Right cardiac atrium (tissue), 5 donors: Measurements from ENCODE around the gene PITPNC1. TPM values are rescaled to one million over a fixed set of nuclear protein-coding genes. Genes with fewer than 3 reads are reported as not detected.
"Not testable (repeated sequence)": the region's sequence is repeated elsewhere in the genome, so short reads cannot be mapped to it uniquely, and the experiment has no call there.

Experiments used
- ATAC-seq, 2 donors: fragments of 200-7000 bp; cut with Tn5 transposase; one replicate each; pipeline versions ENCODE4 v1.8.0 to v1.9.1; 2020; ENCODE audit warnings: moderate library complexity in 2 of 2, mild to moderate bottlenecking in 1 of 2
- DNase-seq, 3 donors: peaks; one replicate each; pipeline ENCODE4 v3.0.0-alpha.2; 2020
- H3K27ac ChIP-seq: one replicate; pipeline ENCODE4 v1.5.1; 2013; ENCODE audit warnings: mild to moderate bottlenecking, low read length, control low read depth, moderate library complexity
- H3K27me3 ChIP-seq: one replicate; pipeline ENCODE4 v1.6.1; 2013; ENCODE audit not compliant: control insufficient read depth, insufficient read depth
- H3K4me1 ChIP-seq: one replicate; pipeline ENCODE4 v1.6.1; 2013; ENCODE audit warnings: low read length; ENCODE audit not compliant: control insufficient read depth, insufficient read depth
- H3K4me3 ChIP-seq: one replicate; pipeline ENCODE4 v1.5.1; 2013; ENCODE audit warnings: low read length, control low read depth
- H3K9me3 ChIP-seq: one replicate; pipeline ENCODE4 v1.6.1; 2013; ENCODE audit warnings: low read length; ENCODE audit not compliant: control insufficient read depth
- WGBS: extraction: QIAGEN DNeasy Blood & Tissue Kit; methylation state at CpG from one replicate; pipeline ENCODE4 v1.1.7; 2013; 5-methylcytosine and 5-hydroxymethylcytosine counted together
- intact Hi-C, 4 donors: fragments of 100-400 bp; cut with DNase I; formaldehyde crosslinking; loops; one replicate each; pipeline versions ENCODE4 v1.11.0 to v1.14.0; 2022 to 2023
- polyA plus RNA-seq: library from polyadenylated mRNA; stranded (reverse); fragments of 200-250 nt; gene quantifications from one replicate; pipeline ENCODE4 v1.2.3, GENCODE V29; 2013
- total RNA-seq, 4 donors: library from RNA; stranded (reverse); fragmentation: NEBNext Ultra II Directional; extraction: Animal tissue kit (Norgen Biotek cat#: 25700); gene quantifications; one replicate each; pipeline ENCODE4 v1.2.1, GENCODE V29; 2021
- donor health status: healthy with polysubstance abuse.
- donor health status: DM: no; HTN: yes; CAD: no.
- donor health status: DM: no; HTN: no; CAD: no.
- donor health status: DM: no; HTN: yes; CAD: no; lungs with severe emphysema.
- donor health status: DM: yes; HTN: yes; CAD: no.

The PITPNC1 gene
- total and polyA plus RNA-seq, 5 donors: 8.6 to 29.7 (median 24.1) TPM

DNA sequence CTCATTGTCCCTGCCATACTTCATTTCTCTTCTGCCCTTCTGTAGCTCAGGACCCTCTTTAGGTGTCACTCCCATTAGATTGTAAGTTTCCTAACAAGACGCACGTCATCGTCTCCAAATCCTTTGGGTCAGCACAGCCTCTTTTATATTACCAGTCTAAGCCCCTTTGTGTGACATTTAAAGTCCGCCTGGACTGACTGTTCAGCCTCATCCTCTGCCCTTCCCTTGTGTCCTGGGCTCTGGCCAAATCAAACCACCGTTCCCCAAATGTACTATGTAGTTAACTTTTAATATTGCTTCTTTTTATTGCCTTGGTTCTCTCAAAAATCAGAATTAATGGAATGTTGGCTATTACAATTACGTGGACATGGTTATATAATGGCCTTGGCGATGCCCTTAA is 38.2 kb downstream of the PITPNC1 start:
- no peaks in the 10 kb centered on the region for H3K9me3 ChIP-seq
- no peak for DNase-seq
- no peak overlapping the region for H3K4me3 ChIP-seq
- ATAC-seq: peak; percentile 24 to 70
- 71% methylated on average over 7 of the region's 7 CpGs for WGBS
- H3K27me3 ChIP-seq: no peaks in the 10 kb centered on the region
- intact Hi-C loops: no loop called here
- no peak overlapping the region for H3K27ac ChIP-seq
- peaks cover 4% of the 10 kb centered on the region for H3K4me1 ChIP-seq

DNA sequence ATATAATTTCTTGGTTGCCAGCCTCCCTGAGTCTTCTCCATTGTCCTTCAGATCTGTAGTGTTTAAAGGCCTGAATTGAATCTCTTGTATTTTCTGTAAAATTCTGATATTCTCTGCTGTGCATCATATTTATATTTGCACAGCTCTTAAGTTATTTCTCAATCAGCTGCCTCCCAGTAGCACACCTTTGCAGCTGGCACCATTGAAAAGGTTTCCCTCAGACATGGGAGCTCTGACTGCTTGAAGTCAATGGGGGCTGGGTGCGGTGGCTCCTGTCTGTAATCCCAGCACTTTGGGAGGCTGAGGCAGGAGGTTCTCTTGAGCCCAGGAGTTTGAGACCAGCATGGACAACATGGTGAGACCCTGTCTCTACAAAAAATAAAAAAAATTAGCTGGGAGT is 40.4 kb downstream of the PITPNC1 start:
- DNase-seq (no peak), ATAC-seq (no peak)
- intact Hi-C loops: no loop called here
- Histone ChIP-seq H3K4me1 (peaks cover 7% of the 10 kb centered on the region), H3K27ac (no peak overlapping the region), H3K4me3 (no peak overlapping the region), H3K27me3 (no peaks in the 10 kb centered on the region), H3K9me3 (no peaks in the 10 kb centered on the region)
- 98% methylated on average over 1 of the region's 1 CpG for WGBS

DNA sequence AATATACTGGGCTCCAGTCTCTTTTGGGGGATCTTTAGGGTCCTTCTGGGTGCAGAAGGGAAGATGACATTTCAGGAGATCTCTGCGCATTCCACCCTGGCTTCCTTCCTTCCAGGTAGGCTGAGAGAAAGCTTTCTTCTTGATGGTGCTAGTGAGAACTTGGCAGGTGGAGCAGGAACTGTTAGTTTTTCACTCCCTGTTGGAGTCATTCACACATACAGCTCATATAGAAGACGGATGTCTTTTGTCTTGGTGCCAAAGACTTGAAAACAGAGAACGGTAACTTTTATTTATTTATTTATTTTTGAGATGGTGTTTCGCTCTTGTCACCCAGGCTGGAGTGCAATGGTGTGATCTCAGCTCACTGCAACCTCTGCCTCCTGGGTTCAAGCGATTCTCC is 43.9 kb downstream of the PITPNC1 start:
- 77% methylated on average over 5 of the region's 5 CpGs for WGBS
- Histone ChIP-seq H3K27ac (peak overlapping the region; percentile 52), H3K27me3 (no peaks in the 10 kb centered on the region), H3K4me3 (no peak overlapping the region), H3K9me3 (no peaks in the 10 kb centered on the region), H3K4me1 (peaks cover 7% of the 10 kb centered on the region)
- ATAC-seq (no peak), DNase-seq (no peak)
- intact Hi-C loops: no loop called here

DNA sequence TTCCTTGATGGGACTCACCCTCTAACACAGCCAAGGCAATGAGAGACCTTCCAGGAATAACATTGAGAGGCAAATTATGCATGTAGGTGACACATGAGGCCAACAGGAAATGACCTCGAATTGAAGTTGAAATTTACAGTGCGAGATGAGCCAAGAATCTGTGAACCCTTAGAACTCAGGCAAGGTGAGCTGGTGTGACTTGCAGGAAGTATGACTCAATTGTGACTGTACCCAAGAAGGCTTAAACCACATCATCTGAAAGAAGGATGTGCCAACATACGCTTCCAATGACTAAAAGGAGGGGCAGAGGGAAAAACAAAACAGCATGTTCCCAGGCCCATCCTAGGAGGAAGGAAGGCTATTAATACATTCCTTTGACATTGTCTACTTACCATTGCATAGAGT is 44.8 kb downstream of the PITPNC1 start:
- intact Hi-C loops: no loop called here
- H3K4me3 ChIP-seq: no peak overlapping the region
- ATAC-seq: peak; percentile 81 to 94
- no peaks in the 10 kb centered on the region for H3K9me3 ChIP-seq
- 55% methylated on average over 3 of the region's 3 CpGs for WGBS
- peaks cover 7% of the 10 kb centered on the region for H3K4me1 ChIP-seq
- peak overlapping the region; percentile 73 for H3K27ac ChIP-seq
- no peaks in the 10 kb centered on the region for H3K27me3 ChIP-seq
- DNase-seq: no peak

DNA sequence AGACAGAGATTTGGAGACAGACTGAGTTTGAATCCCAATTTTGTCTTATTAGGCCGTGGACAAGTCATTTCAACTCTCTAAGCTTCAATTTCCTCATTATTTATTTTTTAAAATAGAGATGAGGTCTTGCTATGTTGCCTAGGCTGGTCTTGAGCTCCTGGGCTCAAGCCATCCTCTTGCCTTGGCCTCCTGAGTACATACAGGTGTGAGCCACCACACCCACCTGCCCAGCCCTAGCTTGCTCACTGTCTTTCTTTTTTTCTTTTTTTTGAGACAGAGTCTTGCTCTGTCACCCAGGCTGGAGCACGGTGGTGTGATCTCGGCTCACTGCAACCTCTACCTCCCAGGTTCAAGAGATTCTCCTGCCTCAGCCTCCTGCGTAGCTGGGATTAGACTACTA is 45.2 kb downstream of the PITPNC1 start:
- not testable (repeated sequence) for H3K9me3 ChIP-seq
- H3K27ac ChIP-seq: peak overlapping the region; percentile 56
- ATAC-seq: peak in 1 of 2 donors; percentile 21

DNA sequence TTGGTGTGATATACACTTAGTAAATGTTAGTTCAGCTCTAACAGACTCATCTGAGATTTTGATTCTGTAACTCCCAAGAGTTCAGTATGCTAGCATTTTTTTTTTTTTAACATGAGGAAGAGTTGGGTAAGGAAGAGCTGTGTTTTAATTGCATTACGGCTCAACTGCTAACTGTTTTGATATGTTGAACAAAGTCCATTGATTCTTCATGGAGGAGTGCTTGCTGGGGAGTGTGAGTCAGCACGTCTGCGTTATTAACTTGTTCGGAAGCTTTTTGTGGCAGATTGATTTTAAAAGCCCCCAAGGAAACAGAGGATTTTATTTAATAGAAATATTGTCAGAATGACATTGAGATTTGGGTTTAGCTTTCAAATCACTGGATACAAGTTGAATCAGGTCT is 45.8 kb downstream of the PITPNC1 start:
- Histone ChIP-seq H3K4me1 (peaks cover 8% of the 10 kb centered on the region), H3K4me3 (no peak overlapping the region), H3K9me3 (no peaks in the 10 kb centered on the region), H3K27me3 (no peaks in the 10 kb centered on the region), H3K27ac (peak overlapping the region; percentile 49)
- no peak for DNase-seq
- ATAC-seq: no peak
- 87% methylated on average over 4 of the region's 4 CpGs for WGBS
- intact Hi-C loops: no loop called here

More for the DNA sequence above, 45.2 kb downstream of the PITPNC1 start:
- intact Hi-C loops, DNase-seq, H3K4me1 ChIP-seq, H3K4me3 ChIP-seq, H3K27me3 ChIP-seq: not testable (repeated sequence)
- WGBS: 90% methylated on average over 4 of the region's 4 CpGs

DNA sequence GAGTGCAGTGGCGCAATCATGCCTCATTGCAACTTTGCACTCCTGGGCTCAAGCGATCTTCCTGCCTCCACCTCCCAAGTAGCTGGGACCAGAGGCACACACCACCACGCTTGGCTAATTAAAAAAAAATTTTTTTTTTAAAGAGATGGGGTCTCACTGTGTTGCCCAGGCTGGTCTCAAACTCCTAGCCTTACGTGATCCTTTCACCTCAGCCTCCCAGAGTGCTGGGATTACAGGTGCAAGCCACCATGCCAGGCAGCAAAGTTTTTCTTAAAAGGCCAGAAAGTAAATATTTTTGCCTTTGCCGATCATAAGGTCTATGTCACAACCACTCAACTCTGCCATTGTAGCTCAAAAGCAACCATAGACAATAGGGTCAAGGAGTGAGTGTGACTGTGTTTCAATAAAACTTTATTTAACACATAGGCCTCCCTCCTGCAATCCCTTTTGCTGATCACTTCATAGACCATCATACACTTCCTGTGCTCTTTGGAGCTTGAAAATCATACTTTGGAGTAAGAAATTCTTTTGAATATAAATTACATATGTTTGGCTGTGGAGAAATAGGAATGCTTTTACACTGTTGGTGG is 48.6 kb downstream of the PITPNC1 start:
- 96% methylated on average over 5 of the region's 5 CpGs for WGBS

DNA sequence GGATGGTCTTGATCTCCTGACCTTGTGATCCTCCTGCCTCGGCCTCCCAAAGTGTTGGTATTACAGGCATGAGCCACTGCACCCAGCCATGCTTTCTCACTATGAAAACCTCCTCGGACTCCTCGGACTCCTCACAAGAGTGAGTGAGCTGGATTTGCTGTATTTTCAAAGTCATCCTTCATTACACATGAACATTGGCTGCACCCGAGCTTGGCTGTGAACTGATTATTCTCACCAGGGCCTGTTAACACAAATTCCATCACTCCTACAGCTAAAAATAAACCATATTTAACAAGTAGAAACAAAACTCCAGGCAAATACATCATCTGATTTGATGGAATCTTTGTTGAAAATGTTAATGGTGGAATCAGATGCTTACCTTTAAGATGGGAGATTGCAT is 50.3 kb downstream of the PITPNC1 start:
- peaks cover 2% of the 10 kb centered on the region for H3K4me1 ChIP-seq

More for the DNA sequence above, 48.6 kb downstream of the PITPNC1 start:
- intact Hi-C loops: no loop called here
- ATAC-seq: no peak
- Histone ChIP-seq H3K27me3 (no peaks in the 10 kb centered on the region), H3K9me3 (no peaks in the 10 kb centered on the region), H3K27ac (no peak overlapping the region), H3K4me1 (peaks cover 9% of the 10 kb centered on the region), H3K4me3 (no peak overlapping the region)
- no peak for DNase-seq

DNA sequence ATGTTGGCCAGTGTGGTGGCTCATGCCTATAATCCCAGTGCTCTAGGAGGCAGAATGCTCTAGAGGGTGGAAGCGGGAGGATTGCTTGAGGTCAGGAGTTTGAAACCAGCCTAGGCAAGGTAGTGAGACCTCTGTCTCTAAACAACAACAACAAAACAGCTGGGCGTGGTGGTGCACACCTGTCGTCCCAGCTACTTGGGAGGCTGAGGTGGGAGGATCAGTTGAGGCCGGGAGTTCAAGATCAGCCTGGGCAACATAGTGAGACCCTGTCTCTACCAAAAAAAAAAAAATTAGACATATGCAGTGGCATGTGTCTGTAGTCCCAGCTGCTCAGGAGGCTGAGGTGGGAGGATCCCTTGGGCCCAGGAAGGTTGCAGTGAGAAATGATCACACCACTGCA is 53.4 kb downstream of the PITPNC1 start:
- H3K27me3 ChIP-seq, ATAC-seq, H3K4me1 ChIP-seq, H3K4me3 ChIP-seq, DNase-seq, H3K27ac ChIP-seq, H3K9me3 ChIP-seq, intact Hi-C loops: not testable (repeated sequence)
- WGBS: 96% methylated on average over 4 of the region's 4 CpGs

More for the DNA sequence above, 50.3 kb downstream of the PITPNC1 start:
- Histone ChIP-seq H3K4me3 (no peak overlapping the region), H3K9me3 (no peaks in the 10 kb centered on the region), H3K27me3 (no peaks in the 10 kb centered on the region), H3K27ac (no peak overlapping the region)
- ATAC-seq (peak; percentile 59 to 64), DNase-seq (no peak)
- WGBS: 56% methylated on average over 4 of the region's 4 CpGs
- intact Hi-C loops: no loop called here

DNA sequence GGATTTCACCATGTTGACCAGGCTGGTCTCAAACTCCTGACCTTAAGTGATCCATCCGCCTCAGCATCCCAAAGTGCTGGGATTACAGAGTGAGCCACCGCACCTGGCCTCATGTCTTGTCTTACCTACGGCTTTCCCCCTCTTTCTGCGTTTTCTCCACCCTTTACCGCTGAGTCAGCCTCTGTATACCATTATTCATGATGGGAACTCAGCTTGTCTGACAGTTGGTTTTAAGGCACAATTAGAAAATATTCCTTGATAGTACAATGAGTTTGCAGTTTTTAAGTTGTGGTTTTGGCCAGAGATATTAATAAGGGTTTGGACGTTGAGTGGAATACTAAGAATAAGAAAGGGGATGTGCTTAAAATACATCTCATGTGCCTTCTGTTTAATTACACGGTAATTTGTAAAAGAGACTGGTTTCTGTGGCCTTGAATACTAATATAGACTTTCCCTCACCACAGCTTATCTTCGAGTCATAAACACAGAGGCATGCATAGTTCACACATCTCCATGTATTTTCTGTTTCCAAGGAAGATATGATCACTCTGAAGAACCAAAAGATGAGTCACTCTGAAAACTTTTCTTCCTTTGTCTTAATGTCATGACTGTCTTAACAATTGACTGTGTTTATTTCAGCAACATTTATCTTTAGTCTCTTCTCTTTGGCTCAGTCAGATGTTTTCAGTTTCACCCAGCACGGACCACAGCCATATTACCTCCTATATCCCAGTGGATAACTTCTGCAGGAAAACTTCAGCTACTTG is 54.4 kb downstream of the PITPNC1 start:
- Histone ChIP-seq H3K4me3 (no peak overlapping the region), H3K27ac (no peak overlapping the region), H3K4me1 (peaks cover 5% of the 10 kb centered on the region), H3K27me3 (no peaks in the 10 kb centered on the region), H3K9me3 (no peaks in the 10 kb centered on the region)
- peak in 1 of 2 donors; percentile 7 for ATAC-seq
- intact Hi-C loops: no loop called here
- DNase-seq: no peak
- WGBS: 49% methylated on average over 9 of the region's 9 CpGs

DNA sequence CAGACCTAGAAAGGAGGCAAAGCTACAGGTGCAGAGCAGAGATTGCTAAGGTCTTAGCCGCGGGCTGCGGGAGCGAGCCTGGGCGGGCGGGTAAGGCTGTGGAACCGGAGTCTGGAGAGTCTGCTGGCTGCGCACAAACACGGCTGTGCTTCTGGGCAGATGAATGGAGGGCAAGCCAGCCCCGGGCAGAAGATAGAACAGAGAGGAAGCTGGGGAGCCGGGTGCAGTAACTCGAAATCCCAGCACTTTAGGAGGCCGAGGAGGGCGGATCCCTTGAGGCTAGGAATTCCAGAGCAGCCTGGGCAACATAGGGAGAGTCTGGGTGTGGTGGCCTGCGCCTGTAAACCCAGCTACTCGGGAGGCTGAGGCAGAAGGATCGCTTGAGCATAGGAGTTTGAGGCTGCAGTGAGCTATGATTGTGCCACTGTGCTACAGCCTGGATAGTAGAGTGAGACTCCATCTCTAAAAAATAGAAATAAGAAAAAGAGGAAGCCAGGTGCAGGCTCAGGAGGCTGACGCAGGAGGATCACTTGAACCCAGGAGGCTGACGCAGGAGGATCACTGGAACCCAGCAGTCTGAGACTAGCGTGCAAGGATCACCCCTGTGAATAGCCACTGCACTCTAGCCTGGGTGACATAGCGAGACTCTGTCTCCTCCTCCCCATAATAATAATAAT is 56.3 kb downstream of the PITPNC1 start:
- DNase-seq (no peak), ATAC-seq (peak in 1 of 2 donors; percentile 33)
- intact Hi-C loops: no loop called here
- Histone ChIP-seq H3K4me1 (peaks cover 3% of the 10 kb centered on the region), H3K4me3 (no peak overlapping the region), H3K27me3 (no peaks in the 10 kb centered on the region), H3K27ac (peak overlapping the region; percentile 91), H3K9me3 (no peaks in the 10 kb centered on the region)
- 80% methylated on average over 21 of the region's 21 CpGs for WGBS
